Right lobe of liver (tissue), 4 donors: ENCODE results near the gene SST.

Source experiments
- CTCF ChIP-seq, 4 donors: fragments of 200-600 bp in 3 of 4; fragments of 450-650 bp in 1 of 4; IDR thresholded peaks; one replicate each; pipeline versions ENCODE4 v1.5.1 to v1.8.0; 2016 to 2022; ENCODE audit warnings: antibody characterized with exemption in 4 of 4, mild to moderate bottlenecking in 2 of 4
- POLR2A ChIP-seq: fragments of 450-650 bp; IDR thresholded peaks from one replicate; pipeline ENCODE4 v1.6.1; 2017; ENCODE audit warnings: antibody characterized with exemption, mild to moderate bottlenecking
- donor health status: DM: no; HTN: no; CAD: no.
- donor health status: DM: no; HTN: no; CAD: no.
- donor health status: DM: no; HTN: yes; CAD: no.

GRCh38 chr3:187705164-187705563 is 35.0 kb upstream of the SST start:
- TF ChIP-seq CTCF (IDR thresholded peaks at IDR 0.05) (no peak), POLR2A (no peak)
